Gastroesophageal sphincter (tissue), 4 donors: ENCODE data around the gene RPL35. TPM values are rescaled to one million over a fixed set of nuclear protein-coding genes. Genes with fewer than 3 reads are reported as not detected.

Source experiments
- ATAC-seq: fragments of 150-250 bp; one replicate; pipeline ENCODE4 v1.9.1; 2016; ENCODE audit warnings: mild to moderate bottlenecking, moderate library complexity
- H3K27ac ChIP-seq, 4 donors: fragments of 200-600 bp; sonication (generic) in 3 of 4; 1 replicate in 3 of 4; 2 replicates in 1 of 4; pipeline ENCODE4 v1.5.1; 2016 to 2019
- H3K27me3 ChIP-seq: fragments of 200-600 bp; sonication (generic); one replicate; pipeline ENCODE4 v1.5.1; 2019
- H3K36me3 ChIP-seq, 2 donors: fragments of 200-600 bp; sonication (generic); one replicate each; pipeline ENCODE4 v1.5.1; 2019; ENCODE audit warnings: control low read depth in 1 of 2
- H3K4me1 ChIP-seq, 3 donors: fragments of 200-600 bp; sonication (generic); 1 replicate in 2 of 3; 2 replicates in 1 of 3; pipeline ENCODE4 v1.5.1; 2016 to 2019; ENCODE audit warnings: control low read depth in 2 of 3
- H3K4me3 ChIP-seq, 2 donors: fragments of 200-600 bp; sonication (generic); one replicate each; pipeline ENCODE4 v1.5.1; 2019; ENCODE audit warnings: mild to moderate bottlenecking in 1 of 2, moderate library complexity in 1 of 2
- H3K9me3 ChIP-seq, 3 donors: fragments of 200-600 bp; sonication (generic); one replicate each; pipeline ENCODE4 v1.5.1; 2017 to 2019; ENCODE audit warnings: control low read depth in 2 of 3
- CTCF ChIP-seq, 4 experiments: fragments of 200-600 bp in 2 of 4; fragments of 450-650 bp in 2 of 4; sonication (generic) in 1 of 4; IDR thresholded peaks; one replicate each; pipeline ENCODE4 v1.5.1; 2017 to 2019; ENCODE audit warnings: antibody characterized with exemption in 4 of 4, mild to moderate bottlenecking in 2 of 4, moderate library complexity in 2 of 4
- EP300 ChIP-seq: sonication (generic); formaldehyde crosslinking; IDR thresholded peaks from one replicate; pipeline ENCODE4 v1.6.1; 2017; ENCODE audit warnings: antibody characterized with exemption, mild to moderate bottlenecking
- POLR2A ChIP-seq, 2 donors: fragments of 450-650 bp; IDR thresholded peaks; one replicate each; pipeline ENCODE4 v1.6.1; 2017; ENCODE audit warnings: antibody characterized with exemption in 2 of 2, mild to moderate bottlenecking in 2 of 2, moderate library complexity in 1 of 2
- POLR2AphosphoS5 ChIP-seq: sonication (generic); formaldehyde crosslinking; IDR thresholded peaks from one replicate; pipeline ENCODE4 v1.6.1; 2017; ENCODE audit warnings: antibody characterized with exemption
- WGBS, 2 donors: methylation state at CpG; one replicate each; pipeline ENCODE4 v1.1.5; 2018; ENCODE audit warnings: low coverage in 1 of 2; 5-methylcytosine and 5-hydroxymethylcytosine counted together
- total RNA-seq, 4 donors: library from RNA; depleted of rRNA; stranded (reverse); fragments of >200 nt; gene quantifications; one replicate each; pipeline ENCODE4 v1.1.0, GENCODE V29; 2016

RPL35 gene
- total RNA-seq, 4 donors from 2014 or later, result 1,026 to 2,785 (median 2,065) TPM

DNA sequence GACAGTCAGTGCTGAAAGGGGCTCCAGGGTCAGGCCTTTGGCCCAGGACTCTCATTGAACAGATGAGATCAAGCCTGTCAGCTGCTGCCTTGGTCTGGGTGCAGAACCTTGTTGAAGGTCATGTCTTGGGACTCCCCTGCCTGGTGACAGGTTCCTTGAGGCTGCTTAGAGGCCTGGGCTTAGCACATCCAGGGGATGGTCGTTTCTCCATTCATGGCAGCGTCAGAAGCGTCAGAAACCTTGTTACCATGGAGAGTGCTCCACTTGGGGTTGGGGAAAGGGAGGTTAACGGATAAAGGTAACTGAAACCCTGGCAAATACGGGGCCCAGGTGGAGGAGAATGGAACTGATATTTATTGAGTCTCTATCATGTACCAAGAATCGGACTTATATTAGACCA is 9.0 kb upstream of the RPL35 start:
- peak overlapping the region in 1 of 2 donors; percentile 97 for H3K4me3 ChIP-seq
- H3K27ac ChIP-seq, result peak overlapping the region in 3 of 4 donors; percentile 94 to 98 (median 97)
- WGBS, 2 donors, result 41 to 52% methylated on average over 2 to 3 of the region's 6 CpGs
- no peaks in the 10 kb centered on the region for H3K9me3 ChIP-seq
- no peaks in the 10 kb centered on the region for H3K27me3 ChIP-seq
- no peak for ATAC-seq
- peaks cover 0 to 25% of the 10 kb centered on the region in 2 donors for H3K36me3 ChIP-seq
- TF ChIP-seq CTCF (IDR thresholded peaks at IDR 0.05) (no peak), POLR2A (IDR thresholded peaks at IDR 0.05) (no peak), EP300 (no peak), POLR2AphosphoS5 (no peak)
- peaks cover 3 to 62% (median 37%) of the 10 kb centered on the region in 3 donors for H3K4me1 ChIP-seq

DNA sequence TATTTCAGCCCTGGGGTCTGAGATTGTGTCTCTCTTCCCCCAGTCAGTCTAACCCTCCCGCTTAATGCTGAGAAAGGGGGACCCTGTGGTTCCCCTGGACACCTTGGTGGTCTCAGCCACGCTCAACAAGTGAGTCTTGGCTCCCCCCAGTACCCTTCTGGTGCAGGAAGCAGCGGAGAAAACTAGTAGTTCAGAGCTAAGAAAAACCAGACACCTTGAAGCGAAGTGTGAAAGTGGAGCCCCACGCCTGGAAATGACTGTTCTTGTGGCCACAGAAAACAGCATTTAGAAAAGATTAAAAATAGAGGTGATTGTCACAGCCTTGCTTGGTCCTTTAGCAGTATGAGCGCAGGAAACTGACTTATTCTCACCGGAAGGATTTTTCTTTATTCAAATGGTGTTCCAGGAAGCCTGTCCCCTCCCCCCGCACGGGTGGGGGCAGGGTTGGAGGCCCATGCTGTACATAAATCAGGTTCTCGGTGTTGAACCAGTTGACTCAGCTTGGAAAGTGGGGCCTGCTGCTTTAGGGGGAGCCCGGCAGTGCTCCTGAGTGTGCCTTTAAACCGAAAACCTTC is 8.3 kb upstream of the RPL35 start:
- WGBS, 2 donors, result 5 to 6% methylated on average over 3 to 7 of the region's 12 CpGs
- Histone ChIP-seq H3K9me3 (no peaks in the 10 kb centered on the region), H3K27ac (peak overlapping the region; percentile 87 to 98 (median 96)), H3K4me1 (peaks cover 3 to 62% (median 37%) of the 10 kb centered on the region in 3 donors), H3K4me3 (peak overlapping the region; percentile 67 to 97), H3K36me3 (peaks cover 0 to 19% of the 10 kb centered on the region in 2 donors), H3K27me3 (no peaks in the 10 kb centered on the region)
- ATAC-seq, result no peak
- TF ChIP-seq POLR2AphosphoS5 (peak; percentile 48), CTCF (IDR thresholded peaks at IDR 0.05) (no peak)

DNA sequence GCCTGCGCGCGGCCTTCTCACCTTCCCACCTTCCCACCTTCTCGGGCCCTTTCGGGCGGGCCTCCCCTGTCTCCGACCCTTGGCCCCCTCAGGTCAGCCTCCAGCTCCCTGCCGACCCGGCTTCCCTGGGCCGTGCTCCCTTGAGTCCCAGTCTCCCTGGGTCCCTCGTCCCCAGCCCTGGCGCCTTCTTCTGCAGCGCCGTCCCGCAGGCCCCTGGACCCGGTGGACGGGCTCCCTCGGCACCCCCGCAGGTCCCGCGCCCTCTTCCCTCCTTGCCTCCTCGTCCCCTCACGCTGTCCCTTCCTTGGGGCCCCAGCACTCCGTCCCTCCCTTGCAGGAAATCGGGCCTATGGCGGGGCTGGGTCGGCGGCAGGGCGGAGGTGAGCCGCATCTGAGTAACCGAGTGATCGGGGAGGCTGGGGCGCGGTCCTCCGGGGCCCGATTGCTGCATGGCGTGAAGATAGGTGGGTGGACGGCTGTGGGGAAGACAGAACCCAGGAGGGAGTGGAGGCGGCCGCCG is 7.8 kb upstream of the RPL35 start:
- H3K9me3 ChIP-seq, result no peaks in the 10 kb centered on the region
- H3K4me3 ChIP-seq, result peak overlapping the region; percentile 67 to 97
- H3K4me1 ChIP-seq, result peaks cover 3 to 62% (median 37%) of the 10 kb centered on the region in 3 donors
- peak; percentile 6 for ATAC-seq
- TF ChIP-seq EP300 (no peak), POLR2AphosphoS5 (no peak), POLR2A (IDR thresholded peaks at IDR 0.05) (no peak), CTCF (IDR thresholded peaks at IDR 0.05) (no peak)
- WGBS, 2 donors, result 7% methylated on average over 3 of the region's 41 CpGs; no CpG with 5 or more reads in 1 of the 2 donors
- no peaks in the 10 kb centered on the region for H3K27me3 ChIP-seq
- peak overlapping the region; percentile 87 to 98 (median 96) for H3K27ac ChIP-seq
- peaks cover 0 to 13% of the 10 kb centered on the region in 2 donors for H3K36me3 ChIP-seq

DNA sequence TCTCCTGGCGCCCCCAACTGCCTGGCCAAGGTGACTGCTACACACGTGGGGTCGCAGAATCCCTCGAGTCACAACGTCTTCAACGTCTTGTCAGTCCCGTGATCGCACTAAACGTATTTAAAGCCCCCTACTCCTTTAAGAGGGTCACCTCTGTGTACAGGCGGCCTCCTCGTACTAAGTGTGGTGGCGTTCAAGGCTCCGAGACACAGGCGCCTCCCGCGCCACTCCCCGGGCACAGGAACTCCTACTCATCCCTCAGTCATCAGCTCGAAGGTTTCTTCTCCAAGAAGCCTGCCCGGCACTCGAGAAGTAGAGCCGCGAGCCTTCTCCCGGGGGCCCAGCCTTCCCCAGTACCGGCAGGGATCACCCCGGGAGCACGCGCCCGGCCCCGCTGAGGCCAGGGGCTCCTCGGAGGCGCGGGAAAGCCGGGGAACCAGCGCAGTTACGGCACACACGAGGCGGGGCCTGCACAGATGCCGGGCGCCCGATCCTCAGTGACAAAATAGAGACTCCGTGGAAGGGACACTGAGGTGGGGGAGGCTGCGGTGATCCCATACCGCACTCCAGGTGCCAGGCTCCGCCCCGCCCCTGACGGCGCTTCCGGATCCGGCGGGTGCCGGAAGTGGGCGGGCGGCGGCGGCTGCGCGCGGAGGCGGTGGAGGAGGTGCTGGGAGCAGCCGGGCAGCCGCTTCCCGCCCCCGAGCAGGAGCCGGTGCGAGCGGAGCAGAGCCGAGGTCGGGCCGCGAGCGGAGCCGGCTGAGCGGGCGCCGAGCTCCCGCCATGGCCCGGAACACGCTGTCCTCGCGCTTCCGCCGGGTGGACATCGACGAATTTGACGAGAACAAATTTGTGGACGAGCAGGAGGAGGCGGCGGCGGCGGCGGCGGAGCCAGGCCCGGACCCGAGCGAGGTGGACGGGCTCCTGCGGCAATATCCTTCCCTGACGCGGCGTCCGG is 7.0 kb upstream of the RPL35 start:
- ATAC-seq, result peak; percentile 96
- WGBS, 2 donors, result 0% methylated on average over 4 to 9 of the region's 101 CpGs
- peaks cover 3 to 57% (median 37%) of the 10 kb centered on the region in 3 donors for H3K4me1 ChIP-seq

More for the DNA sequence above, 7.0 kb upstream of the RPL35 start:
- H3K36me3 ChIP-seq, result peaks cover 0 to 6% of the 10 kb centered on the region in 2 donors
- H3K9me3 ChIP-seq, result no peaks in the 10 kb centered on the region
- no peaks in the 10 kb centered on the region for H3K27me3 ChIP-seq
- H3K4me3 ChIP-seq, result peak overlapping the region; percentile 67 to 97
- TF ChIP-seq CTCF (IDR thresholded peaks at IDR 0.05) (peak in 1 of 4 experiments; percentile 3), POLR2A (IDR thresholded peaks at IDR 0.05) (peak; percentile 87 to 89), EP300 (no peak), POLR2AphosphoS5 (peak; percentile 95)
- peak overlapping the region; percentile 87 to 98 (median 96) for H3K27ac ChIP-seq
